UCSD-AML1 (cell line): ENCODE data around the gene ABLIM1.

Source experiments
- DNase-seq: peaks from one replicate; lab custom pipeline; 2025; ENCODE audit not compliant: unreplicated experiment; lab: John Stamatoyannopoulos, UW

ABLIM1 gene

GRCh38 chr10:114427124-114427852 lies 230.8 kb downstream of the ABLIM1 start:
- DNase-seq: no peak

GRCh38 chr10:114426476-114426875 lies 231.6 kb downstream of the ABLIM1 start:
- no peak for DNase-seq

- no peak for DNase-seq
Measured at GRCh38 chr10:114420811-114421485, 237.1 kb downstream of the ABLIM1 start.

GRCh38 chr10:114418109-114418508 lies 240.0 kb downstream of the ABLIM1 start:
- DNase-seq: no peak

GRCh38 chr10:114412907-114413797 lies 244.9 kb downstream of the ABLIM1 start:
- peak; percentile 33 for DNase-seq

- DNase-seq: no peak
Measured at GRCh38 chr10:114408968-114409444, 249.1 kb downstream of the ABLIM1 start.

GRCh38 chr10:114408112-114408967 lies 249.7 kb downstream of the ABLIM1 start:
- no peak for DNase-seq

- no peak for DNase-seq
Measured at GRCh38 chr10:114406455-114406854, 251.6 kb downstream of the ABLIM1 start.

GRCh38 chr10:114405011-114405350 lies 253.1 kb downstream of the ABLIM1 start:
- DNase-seq: no peak

GRCh38 chr10:114404171-114405010 lies 253.7 kb downstream of the ABLIM1 start, which contains the start of gene AFAP1L2:
AFAP1L2 (minus strand) TSS chr10:114404502; CDS start chr10:114404455, 47 bp downstream.
- DNase-seq: no peak

GRCh38 chr10:114403541-114404161 lies 254.4 kb downstream of the ABLIM1 start:
- no peak for DNase-seq

GRCh38 chr10:114402871-114403540 lies 255.1 kb downstream of the ABLIM1 start:
- DNase-seq: no peak

GRCh38 chr10:114402233-114402632 lies 255.8 kb downstream of the ABLIM1 start:
- DNase-seq: no peak

GRCh38 chr10:114401195-114401791 lies 256.8 kb downstream of the ABLIM1 start:
- DNase-seq: no peak

GRCh38 chr10:114400091-114400490 lies 258.0 kb downstream of the ABLIM1 start:
- no peak for DNase-seq

- no peak for DNase-seq
Measured at GRCh38 chr10:114399576-114399975, 258.5 kb downstream of the ABLIM1 start.

- no peak for DNase-seq
Measured at GRCh38 chr10:114398587-114399331, 259.3 kb downstream of the ABLIM1 start.
